NCI-H2227 treated with DMSO at 0.1 percent for 48 hours (cell line): ENCODE measurements around the gene AGBL1.

Source experiments
- DNase-seq: peaks from one replicate; lab custom pipeline; 2025; lab: John Stamatoyannopoulos, UW

The AGBL1 gene

GRCh38 chr15:86236356-86237110 lies 156.9 kb downstream of the AGBL1 start:
- DNase-seq, result no peak

DNA sequence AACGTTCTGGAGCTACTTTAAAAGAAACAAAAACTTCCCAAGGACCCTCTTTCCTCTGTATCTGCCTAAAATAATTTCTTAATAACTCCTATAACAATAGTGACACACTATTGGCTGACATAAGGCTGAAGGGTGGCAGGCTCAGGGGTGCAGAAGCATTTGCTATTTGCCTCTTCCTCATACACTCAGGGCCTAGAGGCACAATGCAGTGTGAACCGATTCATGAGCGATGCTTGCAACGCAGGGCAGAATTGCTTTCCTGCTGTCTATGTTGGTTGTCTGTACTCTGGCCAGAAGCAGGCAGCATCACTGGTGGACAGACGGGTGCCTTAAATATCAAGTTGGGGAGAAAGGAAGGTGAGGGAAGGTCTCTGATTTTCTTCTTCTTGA lies 157.4 kb downstream of the AGBL1 start:
- DNase-seq, result no peak

GRCh38 chr15:86247249-86247955 lies 167.7 kb downstream of the AGBL1 start:
- DNase-seq, result no peak

DNA sequence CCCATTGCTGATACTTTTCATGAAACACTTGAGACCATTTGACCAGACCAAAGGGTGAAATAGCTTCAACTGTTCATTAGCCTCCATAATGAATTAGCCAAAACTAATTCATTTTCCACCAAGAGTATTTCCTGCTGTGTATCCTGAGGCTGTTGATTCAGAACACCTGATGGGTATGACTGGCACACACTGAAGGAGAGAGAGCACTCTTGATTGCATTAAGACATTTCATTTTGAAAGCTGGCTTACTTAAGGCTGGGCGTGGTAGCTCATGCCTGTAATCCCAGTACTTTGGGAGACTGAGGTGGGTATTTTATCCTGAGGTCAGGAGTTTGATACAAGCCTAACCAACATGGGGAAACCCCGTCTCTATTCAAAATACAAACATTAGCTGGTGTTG lies 175.6 kb downstream of the AGBL1 start:
- no peak for DNase-seq

GRCh38 chr15:86256628-86257027 lies 177.0 kb downstream of the AGBL1 start:
- no peak for DNase-seq

DNA sequence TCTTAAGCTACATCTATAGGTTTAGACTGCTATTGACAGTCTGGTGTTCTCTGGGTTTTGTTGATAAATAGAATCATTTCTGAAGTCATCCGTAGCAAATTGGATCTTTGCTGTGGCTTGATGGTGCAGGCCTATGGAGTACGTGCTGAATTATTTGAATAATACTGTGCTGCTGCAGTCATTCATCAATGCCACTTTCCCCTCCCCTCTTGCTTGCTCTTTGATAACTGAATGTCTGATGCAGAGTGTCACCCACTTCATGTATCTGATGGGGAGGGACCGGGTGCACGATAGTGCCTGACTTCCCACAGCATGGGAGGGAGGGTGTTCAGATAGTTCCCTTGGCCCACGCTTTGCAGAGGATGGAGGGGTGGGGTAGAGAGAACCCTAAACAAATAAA lies 179.9 kb downstream of the AGBL1 start:
- no peak for DNase-seq

GRCh38 chr15:86263230-86263629 lies 183.6 kb downstream of the AGBL1 start:
- DNase-seq, result no peak

DNA sequence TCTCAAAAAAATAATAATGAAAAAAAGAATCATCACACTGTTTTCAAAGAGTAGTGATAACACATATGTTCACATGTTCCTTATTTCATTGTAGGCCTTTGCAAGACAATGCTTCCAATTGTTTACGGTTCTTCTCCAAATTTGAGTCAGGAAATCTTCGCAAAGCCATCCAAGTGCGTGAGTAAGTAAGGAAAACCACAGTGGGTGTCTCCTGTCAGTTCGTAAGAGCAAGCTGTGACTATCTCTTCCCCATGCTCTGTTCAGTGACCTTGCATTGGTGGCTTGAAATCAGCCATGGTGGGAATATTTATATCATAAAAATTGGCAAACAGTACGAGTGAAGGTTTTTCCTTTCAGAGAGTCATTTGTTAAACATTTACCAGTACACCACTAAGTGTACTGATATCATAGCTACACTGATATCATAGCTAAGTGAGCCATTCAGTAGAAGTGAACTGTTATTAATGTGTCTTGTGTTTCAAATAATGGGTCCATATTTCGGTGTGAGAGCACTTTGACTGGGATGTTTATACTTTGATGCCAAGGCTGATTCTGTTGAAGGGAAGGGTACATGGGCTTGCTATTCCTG lies 187.3 kb downstream of the AGBL1 start:
- no peak for DNase-seq

GRCh38 chr15:86267892-86268291 lies 188.2 kb downstream of the AGBL1 start:
- DNase-seq, result no peak

DNA sequence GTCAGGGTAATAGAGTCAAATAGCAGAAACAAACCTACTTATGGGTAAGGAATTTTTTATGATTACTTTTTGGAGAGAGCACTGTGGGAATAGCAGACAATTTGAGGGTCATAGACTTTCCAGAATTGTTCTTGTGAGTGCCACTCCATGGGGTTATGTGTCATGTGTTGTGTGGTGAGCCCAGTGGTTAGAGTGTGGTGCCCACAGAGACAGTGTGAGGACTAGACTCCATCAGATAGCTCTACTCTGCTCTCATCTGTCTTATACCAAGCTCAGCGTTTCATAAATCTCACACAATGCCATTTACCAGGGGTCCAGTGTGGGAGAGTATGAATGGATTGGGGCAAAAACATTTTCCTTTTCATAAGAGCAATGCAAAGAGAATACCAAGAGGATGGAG lies 188.9 kb downstream of the AGBL1 start:
- no peak for DNase-seq

DNA sequence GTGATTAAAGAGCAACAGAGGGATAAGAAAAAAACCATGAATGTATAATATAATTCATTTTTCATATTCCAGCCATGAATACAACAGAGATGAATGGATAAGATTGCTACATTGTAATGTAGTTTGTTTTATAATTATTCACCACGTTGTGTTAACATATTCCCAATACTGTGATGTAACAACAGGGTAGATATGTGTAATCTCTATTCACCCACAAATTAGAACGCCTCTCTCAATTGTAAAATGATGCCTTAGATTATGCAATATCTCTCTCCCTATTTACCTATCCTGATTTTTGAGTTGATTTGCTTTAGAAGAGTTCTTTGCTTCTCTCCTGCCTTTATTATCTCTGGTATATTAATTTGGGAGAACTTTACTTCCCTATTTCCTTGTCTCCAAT lies 193.6 kb downstream of the AGBL1 start:
- no peak for DNase-seq

DNA sequence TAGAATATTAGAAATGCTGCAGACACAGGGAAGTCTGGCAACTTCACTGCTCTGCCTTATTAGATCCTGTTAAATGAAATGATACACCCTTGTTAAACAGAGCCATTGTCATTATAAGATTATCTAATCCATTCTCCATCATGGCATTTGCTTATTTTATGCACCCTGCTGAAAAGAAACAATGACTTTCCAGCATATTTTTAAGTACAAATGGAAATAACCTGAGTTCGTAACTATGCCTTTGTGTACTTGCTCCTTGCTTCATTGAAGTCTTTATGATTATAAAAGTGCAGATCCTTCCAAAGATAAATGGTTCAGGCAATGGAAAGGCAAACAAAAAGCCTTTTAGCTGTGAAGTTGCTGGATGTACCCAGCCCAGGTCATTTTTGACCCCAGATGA lies 195.7 kb downstream of the AGBL1 start:
- DNase-seq, result no peak

DNA sequence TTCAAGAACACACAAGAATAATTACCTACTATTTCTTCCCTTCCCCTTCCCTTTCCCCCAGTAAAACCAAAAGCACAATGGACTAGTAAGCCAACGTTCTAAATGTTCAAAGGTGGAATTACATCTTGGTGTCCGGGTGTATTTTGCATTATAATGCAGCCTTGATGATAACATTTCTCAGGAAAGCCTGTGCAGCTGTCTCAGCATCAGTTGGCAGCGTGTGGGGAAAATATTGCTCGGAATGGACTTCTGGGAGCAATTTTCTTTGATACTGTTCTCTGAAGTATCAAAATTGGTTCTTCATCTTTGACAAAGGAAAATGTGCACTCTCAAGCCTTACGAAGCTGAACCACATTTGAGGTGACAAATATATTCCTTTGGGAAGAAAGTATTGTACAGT lies 198.9 kb downstream of the AGBL1 start:
- no peak for DNase-seq

DNA sequence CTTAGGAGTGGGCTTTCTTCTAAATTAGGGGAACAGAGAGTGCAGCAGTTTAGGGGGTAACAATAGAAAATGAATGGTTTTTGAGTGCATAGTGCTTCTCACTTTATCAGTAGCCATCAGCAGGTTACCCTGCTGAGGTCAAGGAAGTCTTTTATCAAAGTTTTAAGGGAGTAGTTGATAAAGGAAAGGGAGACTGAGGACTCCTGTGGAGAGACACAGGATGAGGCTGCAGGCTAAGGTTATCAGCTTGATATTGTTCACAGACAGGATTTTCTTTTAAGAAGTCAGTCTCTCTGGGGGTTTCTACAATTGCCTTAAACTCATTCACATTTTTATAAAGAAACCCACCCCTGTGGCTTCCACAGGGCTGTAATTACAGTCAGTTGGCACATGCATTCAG lies 205.0 kb downstream of the AGBL1 start:
- no peak for DNase-seq

GRCh38 chr15:86295511-86295910 lies 215.8 kb downstream of the AGBL1 start:
- DNase-seq, result no peak

GRCh38 chr15:86296769-86297168 lies 217.1 kb downstream of the AGBL1 start:
- DNase-seq, result no peak

DNA sequence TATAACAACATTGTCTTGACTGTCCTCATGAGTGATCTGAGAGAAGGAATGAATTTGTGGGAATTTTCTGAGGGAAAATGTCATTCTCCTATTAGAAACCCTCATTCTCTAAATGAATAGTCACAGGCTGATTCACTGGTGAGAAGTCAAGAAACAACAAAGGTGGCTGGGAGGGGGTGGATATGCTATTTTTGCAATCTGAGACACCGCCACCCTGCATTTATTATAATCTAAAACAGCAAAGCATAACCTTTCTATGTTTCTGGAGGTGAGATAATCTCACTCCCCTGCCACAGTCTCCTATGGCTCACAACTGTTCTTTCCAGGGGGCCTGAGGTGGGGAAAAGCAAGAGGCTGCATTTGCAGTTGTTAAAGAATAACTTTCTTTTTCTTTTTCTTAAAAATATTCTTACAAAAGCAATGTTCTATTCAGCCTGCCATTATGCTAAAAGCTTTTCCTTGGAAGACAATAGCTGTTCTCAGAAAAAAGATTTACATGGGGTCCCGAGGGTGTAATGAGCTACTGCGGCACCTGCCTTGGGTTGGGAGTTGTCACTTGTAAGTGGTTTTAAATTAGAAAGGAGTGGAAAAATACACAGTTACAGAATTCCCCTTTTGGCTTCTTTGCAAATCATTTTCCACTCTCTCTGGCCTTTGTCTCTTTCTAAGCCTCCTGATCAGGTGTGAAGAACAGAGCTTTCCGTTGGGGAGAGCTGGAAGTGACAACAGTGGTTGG lies 220.9 kb downstream of the AGBL1 start:
- no peak for DNase-seq

DNA sequence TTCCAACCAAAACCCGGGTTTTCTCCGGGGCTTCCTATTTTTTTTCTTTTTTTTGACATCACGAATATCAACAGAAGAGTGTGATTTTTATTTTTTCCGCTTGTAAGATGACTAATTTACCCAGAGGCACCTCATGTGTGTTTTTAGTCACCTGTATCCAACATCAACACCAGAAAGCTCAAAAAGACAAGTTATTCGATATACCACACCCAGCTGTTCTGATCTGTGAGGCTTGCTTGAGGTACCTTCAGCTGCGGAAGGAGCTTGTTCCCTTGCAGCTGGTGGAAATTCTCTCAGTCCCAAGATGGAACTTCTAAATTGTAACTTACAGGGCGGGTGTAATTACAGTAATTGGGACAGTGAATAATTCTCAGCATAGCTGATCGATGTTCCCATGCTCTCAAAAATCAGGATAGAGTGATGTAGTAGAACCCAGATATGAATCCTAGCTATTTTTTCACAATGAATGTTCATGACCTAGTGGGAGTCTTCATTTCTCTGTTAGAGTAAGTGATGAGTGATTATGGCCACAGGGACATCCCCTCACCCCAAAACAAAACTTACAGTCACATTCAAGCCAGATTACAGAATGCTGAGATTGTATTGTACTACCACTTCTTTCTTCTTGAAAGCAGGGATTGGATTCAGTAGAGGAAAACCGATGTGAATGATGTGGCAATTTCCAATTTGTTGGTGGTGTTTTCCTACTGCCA lies 232.1 kb downstream of the AGBL1 start:
- no peak for DNase-seq

DNA sequence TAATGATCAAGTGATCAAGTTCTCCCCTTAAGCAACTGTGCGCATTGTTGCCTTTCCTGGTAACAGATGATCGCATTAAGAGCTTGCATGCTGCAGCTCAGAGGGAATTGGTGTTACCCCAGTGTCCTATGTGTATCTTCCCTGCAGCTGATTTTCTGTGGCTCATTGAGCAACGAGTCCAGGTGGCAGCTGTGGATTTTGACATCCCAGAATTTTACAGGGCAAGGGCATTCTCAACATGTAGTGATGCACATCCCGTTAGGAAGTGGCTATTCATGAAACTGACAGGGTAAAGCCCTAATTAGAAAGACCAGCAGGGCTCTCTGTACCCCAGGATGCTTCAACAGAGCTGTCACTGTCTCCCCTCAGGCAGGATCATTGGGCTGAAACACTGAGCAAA lies 232.8 kb downstream of the AGBL1 start:
- DNase-seq, result no peak

- no peak for DNase-seq
These were observed 236.5 kb downstream of the AGBL1 start for GRCh38 chr15:86316216-86316615.

- no peak for DNase-seq
These were observed 237.2 kb downstream of the AGBL1 start for GRCh38 chr15:86316726-86317383.

DNA sequence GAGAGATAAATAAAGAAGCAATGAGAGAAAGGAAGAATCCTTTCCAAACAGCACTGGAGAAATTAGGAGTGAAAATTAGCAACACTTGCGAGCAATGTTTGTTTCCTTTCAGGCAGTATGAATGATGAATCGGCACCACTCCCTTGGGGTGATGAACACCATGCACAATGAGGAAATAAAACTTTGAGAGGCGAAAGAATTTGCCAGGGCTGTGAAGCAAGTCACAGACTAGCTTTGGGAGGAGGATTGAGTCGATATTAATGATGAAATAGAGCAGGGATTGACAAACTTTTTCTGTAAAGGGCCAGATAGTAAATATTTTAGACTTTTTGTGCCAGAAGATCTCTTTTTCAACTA lies 237.7 kb downstream of the AGBL1 start:
- DNase-seq, result no peak
